Panc1 (cell line): Measurements from ENCODE around the gene SHC3. TPM values are rescaled to one million over a fixed set of nuclear protein-coding genes. Genes with fewer than 3 reads are reported as not detected.
A peak's percentile ranks its signal among the peaks of the same experiment; 100 is the strongest.

Experiments used
- ATAC-seq: fragments of 200-7000 bp; cut with Tn5 transposase; 2 replicates; pipeline ENCODE4 v1.9.1; 2020; ENCODE audit warnings: mild to moderate bottlenecking, moderate library complexity
- BruUV-seq: library from RNA; stranded (reverse); fragments of 400-500 nt; replicated peaks from 2 replicates; lab custom pipeline; 2021; lab: Mats Ljungman, UMichigan
- CTCF ChIA-PET: fragments of 300-600 bp; sonication (Branson Sonifier 250); formaldehyde crosslinking; loops from one replicate; lab custom pipeline; 2022; ENCODE audit warnings: antibody characterized with exemption; lab: Charles Lee
- POLR2A ChIA-PET: fragments of 300-600 bp; sonication (Branson Sonifier 250); formaldehyde crosslinking; loops from one replicate; lab custom pipeline; 2022; ENCODE audit warnings: antibody characterized with exemption; lab: Charles Lee
- DNase-seq: peaks from one replicate; pipeline ENCODE4 v3.0.0-alpha.2; 2010; ENCODE audit warnings: low read depth, low spot score
- H3K27ac ChIP-seq: 2 replicates; pipeline ENCODE4 v1.5.1; 2011; ENCODE audit warnings: mild to moderate bottlenecking, low read length, inconsistent platforms
- H3K27me3 ChIP-seq: fragments of 200-500 bp; sonication (Bioruptor generic); 2 replicates; pipeline ENCODE4 v1.6.0; 2014; ENCODE audit warnings: low read length, inconsistent platforms; ENCODE audit not compliant: control insufficient read depth, insufficient read depth
- H3K36me3 ChIP-seq: fragments of 200-500 bp; sonication (Bioruptor generic); 2 replicates; pipeline ENCODE4 v1.5.1; 2014; ENCODE audit warnings: inconsistent platforms, mild to moderate bottlenecking, low read length, moderate library complexity; ENCODE audit not compliant: control insufficient read depth, insufficient read depth
- H3K4me1 ChIP-seq: 2 replicates; pipeline ENCODE4 v1.5.1; 2011; ENCODE audit warnings: inconsistent platforms, mild to moderate bottlenecking, low read length, moderate library complexity; ENCODE audit not compliant: control insufficient read depth, insufficient read depth
- H3K4me3 ChIP-seq, 2 experiments: 2 replicates each; pipeline ENCODE4 v1.5.1; 2011 to 2012; ENCODE audit warnings: low read depth in 2 of 2, low read length in 2 of 2, mild to moderate bottlenecking in 2 of 2, inconsistent platforms in 1 of 2, moderate library complexity in 1 of 2
- H3K9me3 ChIP-seq: fragments of 200-500 bp; sonication (Bioruptor generic); 2 replicates; pipeline ENCODE4 v1.5.1; 2014; ENCODE audit warnings: low read depth, mild to moderate bottlenecking, inconsistent platforms, low read length, moderate library complexity; ENCODE audit not compliant: control insufficient read depth, insufficient read depth
- POLR2AphosphoS5 ChIP-seq: IDR thresholded peaks from 2 replicates; pipeline ENCODE4 v1.6.1; 2012; ENCODE audit warnings: mild to moderate bottlenecking, low read depth, low read length, moderate library complexity
- SIN3A ChIP-seq: IDR thresholded peaks from 2 replicates; pipeline ENCODE4 v1.6.1; 2012; ENCODE audit warnings: low read depth, mild to moderate bottlenecking, low read length, moderate library complexity, borderline replicate concordance; ENCODE audit not compliant: insufficient read depth
- TCF7L2 ChIP-seq: IDR thresholded peaks from 2 replicates; pipeline ENCODE4 v1.6.1; 2011; ENCODE audit warnings: mild to moderate bottlenecking, low read depth, low read length, inconsistent platforms
- in situ Hi-C: cut with HindIII; loops from 2 replicates; pipeline ENCODE4 v1.10.0; 2016; ENCODE audit warnings: low sequenced_read_pairs, low pct_unique_long_range_greater_than_20kb
- intact Hi-C: fragments of 100-400 bp; cut with micrococcal nuclease; formaldehyde crosslinking; loops from one replicate; pipeline ENCODE4 v1.10.0; 2022; ENCODE audit not compliant: unreplicated experiment
- total RNA-seq: library from RNA; stranded (reverse); gene quantifications from one replicate; pipeline ENCODE4 v1.2.1, GENCODE V29; 2021; ENCODE audit not compliant: unreplicated experiment
- TF ChIP-seq, protein P1 (sequence below), 2 experiments: IDR thresholded peaks; 2 replicates each; pipeline ENCODE4 v1.6.1; 2011 to 2012; ENCODE audit warnings: low read depth in 2 of 2, control low read depth in 1 of 2, low read length in 1 of 2, mild to moderate bottlenecking in 1 of 2, moderate library complexity in 1 of 2; ENCODE audit not compliant: insufficient read depth in 1 of 2
- TF ChIP-seq, protein P2 (sequence below): fragments of 450-650 bp; IDR thresholded peaks from 2 replicates; pipeline ENCODE4 v1.5.1; 2017; ENCODE audit warnings: mild to moderate bottlenecking

SHC3 gene
- total RNA-seq, 1 experiment from 2014 or later: 1.7 TPM

DNA sequence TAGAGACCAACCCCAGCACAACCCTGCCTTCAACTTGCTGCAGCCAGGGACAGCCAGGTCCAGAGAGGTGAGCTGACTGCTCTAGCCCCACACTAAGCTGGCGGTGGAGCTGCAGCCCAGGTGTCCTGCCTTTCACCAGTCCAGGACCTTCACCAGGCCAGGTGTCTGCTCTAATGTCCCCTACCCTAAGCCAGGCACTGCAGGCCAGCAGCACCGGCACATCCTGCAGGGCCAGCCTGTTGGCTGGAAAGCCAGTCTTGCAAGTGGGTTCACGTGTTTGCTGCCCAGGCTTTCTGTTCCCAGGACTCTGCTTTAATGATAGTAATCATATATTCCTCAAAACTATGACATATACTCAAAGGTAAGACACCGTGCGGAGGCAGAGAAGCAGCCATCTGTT is 5.5 kb downstream of the SHC3 start:
- ATAC-seq (no peak), DNase-seq (no peak)
- intact Hi-C loops: no loop called here
- H3K9me3 ChIP-seq: no peaks in the 10 kb centered on the region
- CTCF ChIA-PET: no interaction called here
- POLR2A ChIA-PET: no interaction called here
- no peak overlapping the region for H3K27ac ChIP-seq
- no peaks in the 10 kb centered on the region for H3K27me3 ChIP-seq
- no peaks in the 10 kb centered on the region; the same call in 1 of the 2 replicates for H3K4me1 ChIP-seq
- H3K36me3 ChIP-seq: no peaks in the 10 kb centered on the region
- TF ChIP-seq SIN3A: no peak
- H3K4me3 ChIP-seq: no peak overlapping the region
- in situ Hi-C loops: no loop called here
- no TSS peak for BruUV-seq

DNA sequence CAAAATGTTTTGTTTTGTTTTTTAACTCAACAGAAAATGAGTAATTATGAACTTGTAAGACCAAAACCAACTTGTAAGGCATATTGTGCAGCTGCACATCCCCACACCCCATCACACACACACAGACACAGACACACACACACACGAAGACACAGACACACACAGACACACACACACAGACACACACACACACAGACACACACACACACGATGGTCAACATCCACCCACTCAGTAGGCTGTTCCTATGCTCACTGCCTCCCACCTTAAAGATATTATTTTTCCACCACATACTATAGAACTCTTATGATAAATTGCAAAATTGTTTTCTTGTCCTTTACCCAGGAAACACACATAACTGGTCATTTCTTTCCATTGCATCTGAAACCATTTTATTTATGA is 6.2 kb downstream of the SHC3 start:
- Histone ChIP-seq H3K9me3 (no peaks in the 10 kb centered on the region), H3K4me1 (no peaks in the 10 kb centered on the region; the same call in 1 of the 2 replicates), H3K27me3 (no peaks in the 10 kb centered on the region), H3K27ac (no peak overlapping the region), H3K36me3 (no peaks in the 10 kb centered on the region), H3K4me3 (no peak overlapping the region)
- no peak for DNase-seq
- no TSS peak for BruUV-seq
- no peak for TF ChIP-seq TCF7L2
- TF ChIP-seq, protein P1, sequence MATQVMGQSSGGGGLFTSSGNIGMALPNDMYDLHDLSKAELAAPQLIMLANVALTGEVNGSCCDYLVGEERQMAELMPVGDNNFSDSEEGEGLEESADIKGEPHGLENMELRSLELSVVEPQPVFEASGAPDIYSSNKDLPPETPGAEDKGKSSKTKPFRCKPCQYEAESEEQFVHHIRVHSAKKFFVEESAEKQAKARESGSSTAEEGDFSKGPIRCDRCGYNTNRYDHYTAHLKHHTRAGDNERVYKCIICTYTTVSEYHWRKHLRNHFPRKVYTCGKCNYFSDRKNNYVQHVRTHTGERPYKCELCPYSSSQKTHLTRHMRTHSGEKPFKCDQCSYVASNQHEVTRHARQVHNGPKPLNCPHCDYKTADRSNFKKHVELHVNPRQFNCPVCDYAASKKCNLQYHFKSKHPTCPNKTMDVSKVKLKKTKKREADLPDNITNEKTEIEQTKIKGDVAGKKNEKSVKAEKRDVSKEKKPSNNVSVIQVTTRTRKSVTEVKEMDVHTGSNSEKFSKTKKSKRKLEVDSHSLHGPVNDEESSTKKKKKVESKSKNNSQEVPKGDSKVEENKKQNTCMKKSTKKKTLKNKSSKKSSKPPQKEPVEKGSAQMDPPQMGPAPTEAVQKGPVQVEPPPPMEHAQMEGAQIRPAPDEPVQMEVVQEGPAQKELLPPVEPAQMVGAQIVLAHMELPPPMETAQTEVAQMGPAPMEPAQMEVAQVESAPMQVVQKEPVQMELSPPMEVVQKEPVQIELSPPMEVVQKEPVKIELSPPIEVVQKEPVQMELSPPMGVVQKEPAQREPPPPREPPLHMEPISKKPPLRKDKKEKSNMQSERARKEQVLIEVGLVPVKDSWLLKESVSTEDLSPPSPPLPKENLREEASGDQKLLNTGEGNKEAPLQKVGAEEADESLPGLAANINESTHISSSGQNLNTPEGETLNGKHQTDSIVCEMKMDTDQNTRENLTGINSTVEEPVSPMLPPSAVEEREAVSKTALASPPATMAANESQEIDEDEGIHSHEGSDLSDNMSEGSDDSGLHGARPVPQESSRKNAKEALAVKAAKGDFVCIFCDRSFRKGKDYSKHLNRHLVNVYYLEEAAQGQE (IDR thresholded peaks at IDR 0.05; ENCODE audit: insufficient read depth in 1 of 2, low read depth in 2 of 2, low read length in 1 of 2): no peak
- TF ChIP-seq, protein P2, sequence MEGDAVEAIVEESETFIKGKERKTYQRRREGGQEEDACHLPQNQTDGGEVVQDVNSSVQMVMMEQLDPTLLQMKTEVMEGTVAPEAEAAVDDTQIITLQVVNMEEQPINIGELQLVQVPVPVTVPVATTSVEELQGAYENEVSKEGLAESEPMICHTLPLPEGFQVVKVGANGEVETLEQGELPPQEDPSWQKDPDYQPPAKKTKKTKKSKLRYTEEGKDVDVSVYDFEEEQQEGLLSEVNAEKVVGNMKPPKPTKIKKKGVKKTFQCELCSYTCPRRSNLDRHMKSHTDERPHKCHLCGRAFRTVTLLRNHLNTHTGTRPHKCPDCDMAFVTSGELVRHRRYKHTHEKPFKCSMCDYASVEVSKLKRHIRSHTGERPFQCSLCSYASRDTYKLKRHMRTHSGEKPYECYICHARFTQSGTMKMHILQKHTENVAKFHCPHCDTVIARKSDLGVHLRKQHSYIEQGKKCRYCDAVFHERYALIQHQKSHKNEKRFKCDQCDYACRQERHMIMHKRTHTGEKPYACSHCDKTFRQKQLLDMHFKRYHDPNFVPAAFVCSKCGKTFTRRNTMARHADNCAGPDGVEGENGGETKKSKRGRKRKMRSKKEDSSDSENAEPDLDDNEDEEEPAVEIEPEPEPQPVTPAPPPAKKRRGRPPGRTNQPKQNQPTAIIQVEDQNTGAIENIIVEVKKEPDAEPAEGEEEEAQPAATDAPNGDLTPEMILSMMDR: no peak
- no peak for TF ChIP-seq SIN3A
- no peak for TF ChIP-seq POLR2AphosphoS5
- ChIA-PET CTCF (no interaction called here), POLR2A (no interaction called here)
- no peak for ATAC-seq
- in situ Hi-C loops (no loop called here), intact Hi-C loops (no loop called here)

DNA sequence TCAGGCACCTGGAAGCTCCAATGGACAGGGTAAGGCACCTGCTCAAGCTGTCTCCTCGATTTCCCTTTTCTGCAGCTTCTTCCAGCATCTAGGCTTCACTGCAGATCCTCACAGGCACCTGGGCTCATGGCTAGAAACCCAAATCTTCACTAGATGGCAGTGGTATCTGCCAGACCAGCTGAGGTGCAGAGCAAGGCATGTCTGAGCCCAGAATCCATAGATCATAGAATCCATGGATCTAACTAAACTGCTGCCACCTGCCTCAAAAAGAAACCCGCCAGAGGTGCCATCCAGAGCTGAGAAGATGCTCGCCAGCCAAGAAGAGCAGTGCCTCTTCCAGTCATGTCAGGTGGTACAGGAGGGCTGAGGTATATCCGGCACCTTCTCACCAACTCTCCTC is 6.9 kb downstream of the SHC3 start:
- Histone ChIP-seq H3K4me3 (no peak overlapping the region), H3K4me1 (no peaks in the 10 kb centered on the region; the same call in 1 of the 2 replicates), H3K36me3 (no peaks in the 10 kb centered on the region), H3K27me3 (no peaks in the 10 kb centered on the region), H3K27ac (no peak overlapping the region), H3K9me3 (no peaks in the 10 kb centered on the region)
- intact Hi-C loops: no loop called here
- no TSS peak for BruUV-seq
- ChIA-PET CTCF (no interaction called here), POLR2A (interaction anchor here (0.6 kb wide), 1 partner anchor 48 kb away, joined by 3 read pairs; no protein-coding TSS in a partner anchor)
- DNase-seq (no peak), ATAC-seq (no peak)
- TF ChIP-seq, protein P2: peak; percentile 41
- TF ChIP-seq POLR2AphosphoS5: no peak
- in situ Hi-C loops: no loop called here
